ENCODE results near the gene NDUFAF3. TPM values are rescaled to one million over a fixed set of nuclear protein-coding genes. Genes with fewer than 3 reads are reported as not detected.
A peak's percentile ranks its signal among the peaks of the same experiment; 100 is the strongest.

The NDUFAF3 gene
- polyA plus RNA-seq, 3 donors: 42.1 to 93.4 (median 88.8) TPM

GRCh38 chr3:49054344-49054862, 32.5 kb downstream of the NDUFAF3 start:
- Histone ChIP-seq H3K9ac (ENCODE audit: insufficient read depth, low read length, poor library complexity, severe bottlenecking) (no peak overlapping the region), H3K4me3 (replicated peaks in 1 of 3; ENCODE audit: low read depth in 2 of 3, low read length in 3 of 3) (no peak overlapping the region), H4K20me1 (ENCODE audit: insufficient read depth, low read length) (peaks cover 45% of the 10 kb centered on the region), H2AFZ (ENCODE audit: insufficient read depth, low read depth, low read length, poor library complexity, severe bottlenecking) (no peak overlapping the region), H3K79me2 (ENCODE audit: insufficient read depth, low read length) (peaks cover 23% of the 10 kb centered on the region), H3K27ac (ENCODE audit: low read depth in 1 of 2, low read length in 2 of 2) (peak overlapping the region in 1 of 2 donors; percentile 17), H3K4me1 (ENCODE audit: control insufficient read depth in 1 of 2, insufficient read depth in 2 of 2, low read length in 2 of 2) (no peaks in the 10 kb centered on the region), H3K27me3 (ENCODE audit: control insufficient read depth in 2 of 2, insufficient read depth in 2 of 2, low read length in 2 of 2) (no peaks in the 10 kb centered on the region), H3K9me3 (replicated peaks in 1 of 2; ENCODE audit: control insufficient read depth in 1 of 2, insufficient read depth in 1 of 2, low read length in 2 of 2) (no peaks in the 10 kb centered on the region), H3K36me3 (replicated peaks in 1 of 2; ENCODE audit: control insufficient read depth in 1 of 2, insufficient read depth in 2 of 2, low read length in 2 of 2) (peaks cover 51 to 85% of the 10 kb centered on the region in 2 donors), H3K4me2 (replicated peaks; ENCODE audit: extremely low read depth, low read length, poor library complexity, severe bottlenecking) (no peak overlapping the region)
- no peak for DNase-seq
- Mint-ChIP-seq H3K36me3 (peaks cover 59 to 87% of the 10 kb centered on the region in 2 donors), H3K4me3 (no peak overlapping the region), H3K27ac (peak overlapping the region in 2 of 7 donors; percentile 15 to 27), H3K9me3 (no peaks in the 10 kb centered on the region), H3K27me3 (ENCODE audit: low read depth in 3 of 3) (peaks cover 0 to 2% (median 0%) of the 10 kb centered on the region in 3 donors), H3K4me1 (no peaks in the 10 kb centered on the region)
- no CpG with 5 or more reads among the region's 2 CpGs for WGBS (ENCODE audit: insufficient coverage)
- intact Hi-C loops (cut with micrococcal nuclease): no loop called here
- TF ChIP-seq CTCF (IDR thresholded peaks at IDR 0.05): no peak

- Histone ChIP-seq H3K4me1 (ENCODE audit: control insufficient read depth in 1 of 2, insufficient read depth in 2 of 2, low read length in 2 of 2) (no peaks in the 10 kb centered on the region), H3K36me3 (replicated peaks in 1 of 2; ENCODE audit: control insufficient read depth in 1 of 2, insufficient read depth in 2 of 2, low read length in 2 of 2) (peaks cover 45 to 89% of the 10 kb centered on the region in 2 donors), H3K9me3 (replicated peaks in 1 of 2; ENCODE audit: control insufficient read depth in 1 of 2, insufficient read depth in 1 of 2, low read length in 2 of 2) (no peaks in the 10 kb centered on the region), H3K4me3 (replicated peaks in 1 of 3; ENCODE audit: low read depth in 2 of 3, low read length in 3 of 3) (no peak overlapping the region), H4K20me1 (ENCODE audit: insufficient read depth, low read length) (peaks cover 50% of the 10 kb centered on the region), H3K9ac (ENCODE audit: insufficient read depth, low read length, poor library complexity, severe bottlenecking) (no peak overlapping the region), H3K4me2 (replicated peaks; ENCODE audit: extremely low read depth, low read length, poor library complexity, severe bottlenecking) (no peak overlapping the region), H3K27ac (ENCODE audit: low read depth in 1 of 2, low read length in 2 of 2) (no peak overlapping the region), H3K27me3 (ENCODE audit: control insufficient read depth in 2 of 2, insufficient read depth in 2 of 2, low read length in 2 of 2) (no peaks in the 10 kb centered on the region), H2AFZ (ENCODE audit: insufficient read depth, low read depth, low read length, poor library complexity, severe bottlenecking) (no peak overlapping the region), H3K79me2 (ENCODE audit: insufficient read depth, low read length) (peaks cover 30% of the 10 kb centered on the region)
- WGBS (ENCODE audit: insufficient coverage): 96% methylated on average over 10 of the region's 10 CpGs
- H3K4me1 Mint-ChIP-seq: no peaks in the 10 kb centered on the region
- no peaks in the 10 kb centered on the region for H3K27me3 Mint-ChIP-seq (ENCODE audit: low read depth in 3 of 3)
- DNase-seq: no peak
- TF ChIP-seq CTCF (IDR thresholded peaks at IDR 0.05): no peak
- intact Hi-C loops (cut with micrococcal nuclease): no loop called here
- H3K36me3 Mint-ChIP-seq: peaks cover 51 to 82% of the 10 kb centered on the region in 2 donors
- H3K9me3 Mint-ChIP-seq: peaks cover 0 to 1% (median 0%) of the 10 kb centered on the region in 7 donors
- no peak overlapping the region for H3K4me3 Mint-ChIP-seq
- H3K27ac Mint-ChIP-seq: no peak overlapping the region
Measured at GRCh38 chr3:49057268-49057667, 35.3 kb downstream of the NDUFAF3 start.
